Erythroblast (primary cell): ENCODE data around the gene ZYX.

Experiments
- GATA1 ChIP-seq: IDR thresholded peaks from 2 replicates; pipeline ENCODE4 v1.6.1; 2011; ENCODE audit warnings: low read depth, mild to moderate bottlenecking, control low read depth, low read length, moderate library complexity
- POLR2A ChIP-seq: IDR thresholded peaks from 2 replicates; pipeline ENCODE4 v1.6.1; 2011; ENCODE audit warnings: mild to moderate bottlenecking, low read length

DNA sequence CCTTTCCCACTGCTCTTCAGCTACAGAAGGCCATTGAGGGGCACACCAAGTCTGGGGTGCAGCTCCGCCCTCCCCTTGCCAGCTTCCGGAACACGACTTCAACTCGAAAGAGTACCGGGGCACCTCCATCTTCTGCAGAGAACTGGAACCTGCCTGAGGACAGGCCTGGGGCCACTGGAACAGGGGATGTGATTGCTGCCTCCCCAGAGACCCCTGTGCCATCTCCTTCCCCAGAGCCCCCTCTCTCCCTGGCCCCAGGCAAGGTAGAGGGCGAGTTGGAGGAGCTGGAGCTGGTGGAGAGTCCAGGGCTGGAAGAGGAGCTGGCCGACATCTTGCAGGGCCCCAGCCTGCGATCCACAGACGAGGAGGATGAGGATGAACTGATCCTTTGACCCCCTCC is 29.6 kb upstream of the ZYX start:
- TF ChIP-seq POLR2A, result no peak
- no peak for TF ChIP-seq GATA1
